Vagina (tissue), 2 donors: ENCODE measurements around the gene ARHGEF39. TPM values are rescaled to one million over a fixed set of nuclear protein-coding genes. Genes with fewer than 3 reads are reported as not detected.

Experiments
- DNase-seq, 2 donors: peaks; one replicate each; pipeline ENCODE4 v3.0.0-alpha.2; 2017; ENCODE audit errors: extremely low spot score in 2 of 2
- H3K27ac ChIP-seq: fragments of 200-600 bp; sonication (generic); one replicate; pipeline ENCODE4 v1.5.1; 2019
- H3K27me3 ChIP-seq: fragments of 200-600 bp; sonication (generic); one replicate; pipeline ENCODE4 v1.5.1; 2019
- H3K36me3 ChIP-seq, 2 donors: fragments of 200-600 bp; sonication (generic); one replicate each; pipeline ENCODE4 v1.5.1; 2017 to 2019
- H3K4me1 ChIP-seq: fragments of 200-600 bp; sonication (generic); one replicate; pipeline ENCODE4 v1.5.1; 2019
- H3K4me3 ChIP-seq, 2 donors: fragments of 200-600 bp; sonication (generic); 1 replicate in 1 of 2; 2 replicates in 1 of 2; pipeline ENCODE4 v1.5.1; 2016 to 2019
- H3K9me3 ChIP-seq: fragments of 200-600 bp; sonication (generic); one replicate; pipeline ENCODE4 v1.5.1; 2019
- CTCF ChIP-seq, 3 experiments: fragments of 450-650 bp in 2 of 3; fragments of 200-600 bp in 1 of 3; sonication (generic) in 1 of 3; IDR thresholded peaks; one replicate each; pipeline ENCODE4 v1.5.1; 2017 to 2019; ENCODE audit warnings: antibody characterized with exemption in 3 of 3, mild to moderate bottlenecking in 2 of 3, moderate library complexity in 2 of 3
- POLR2A ChIP-seq, 2 donors: fragments of 450-650 bp; IDR thresholded peaks; one replicate each; pipeline ENCODE4 v1.6.1; 2017; ENCODE audit warnings: antibody characterized with exemption in 2 of 2, mild to moderate bottlenecking in 2 of 2, moderate library complexity in 2 of 2
- POLR2AphosphoS5 ChIP-seq, 2 donors: sonication (generic); formaldehyde crosslinking; IDR thresholded peaks; one replicate each; pipeline ENCODE4 v1.9.0; 2017; ENCODE audit warnings: antibody characterized with exemption in 2 of 2, mild to moderate bottlenecking in 2 of 2, low read depth in 1 of 2; ENCODE audit not compliant: insufficient read depth in 1 of 2
- intact Hi-C: fragments of 100-400 bp; cut with DNase I; formaldehyde crosslinking; loops from one replicate; pipeline ENCODE4 v1.15.1; 2023
- total RNA-seq: library from RNA; depleted of rRNA; stranded (reverse); fragments of >200 nt; gene quantifications from one replicate; pipeline ENCODE4 v1.2.3, GENCODE V29; 2016

ARHGEF39 gene
- total RNA-seq, 1 donor from 2014 or later, result 1.2 TPM

- Histone ChIP-seq H3K27me3 (no peaks in the 10 kb centered on the region), H3K4me3 (no peak overlapping the region), H3K9me3 (no peaks in the 10 kb centered on the region), H3K36me3 (peaks cover 21 to 95% of the 10 kb centered on the region in 2 donors), H3K4me1 (no peaks in the 10 kb centered on the region), H3K27ac (no peak overlapping the region)
- intact Hi-C loops, result no loop called here
- TF ChIP-seq CTCF (IDR thresholded peaks at IDR 0.05) (no peak), POLR2A (IDR thresholded peaks at IDR 0.05) (no peak), POLR2AphosphoS5 (IDR thresholded peaks at IDR 0.05; ENCODE audit: insufficient read depth in 1 of 2, low read depth in 1 of 2) (no peak)
- no peak for DNase-seq
Observed at GRCh38 chr9:35705836-35706430, 40.9 kb upstream of the ARHGEF39 start.

GRCh38 chr9:35705372-35705771 lies 40.4 kb upstream of the ARHGEF39 start:
- Histone ChIP-seq H3K36me3 (peaks cover 16 to 95% of the 10 kb centered on the region in 2 donors), H3K4me3 (no peak overlapping the region), H3K9me3 (no peaks in the 10 kb centered on the region), H3K27ac (no peak overlapping the region), H3K27me3 (no peaks in the 10 kb centered on the region), H3K4me1 (no peaks in the 10 kb centered on the region)
- DNase-seq, result no peak
- intact Hi-C loops, result no loop called here
- TF ChIP-seq POLR2AphosphoS5 (IDR thresholded peaks at IDR 0.05; ENCODE audit: insufficient read depth in 1 of 2, low read depth in 1 of 2), result no peak
- TF ChIP-seq POLR2A (IDR thresholded peaks at IDR 0.05), result no peak
- TF ChIP-seq CTCF (IDR thresholded peaks at IDR 0.05), result no peak

GRCh38 chr9:35703906-35704672 lies 39.1 kb upstream of the ARHGEF39 start:
- H3K27me3 ChIP-seq, result no peaks in the 10 kb centered on the region
- H3K36me3 ChIP-seq, result peaks cover 16 to 100% of the 10 kb centered on the region in 2 donors
- intact Hi-C loops, result no loop called here
- H3K27ac ChIP-seq, result no peak overlapping the region
- no peaks in the 10 kb centered on the region for H3K9me3 ChIP-seq
- DNase-seq, result no peak
- no peak overlapping the region for H3K4me3 ChIP-seq
- TF ChIP-seq CTCF (IDR thresholded peaks at IDR 0.05) (no peak), POLR2A (IDR thresholded peaks at IDR 0.05) (no peak), POLR2AphosphoS5 (IDR thresholded peaks at IDR 0.05; ENCODE audit: insufficient read depth in 1 of 2, low read depth in 1 of 2) (peak in 1 of 2 donors; percentile 6)
- no peaks in the 10 kb centered on the region for H3K4me1 ChIP-seq

- no peak overlapping the region for H3K27ac ChIP-seq
- no peaks in the 10 kb centered on the region for H3K27me3 ChIP-seq
- no peaks in the 10 kb centered on the region for H3K4me1 ChIP-seq
- no peak overlapping the region for H3K4me3 ChIP-seq
- H3K36me3 ChIP-seq, result peaks cover 16 to 100% of the 10 kb centered on the region in 2 donors
- intact Hi-C loops, result no loop called here
- no peak for DNase-seq
- no peaks in the 10 kb centered on the region for H3K9me3 ChIP-seq
- TF ChIP-seq POLR2A (IDR thresholded peaks at IDR 0.05), result no peak
- no peak for TF ChIP-seq POLR2AphosphoS5 (IDR thresholded peaks at IDR 0.05; ENCODE audit: insufficient read depth in 1 of 2, low read depth in 1 of 2)
- no peak for TF ChIP-seq CTCF (IDR thresholded peaks at IDR 0.05)
Observed at GRCh38 chr9:35702696-35703095, 37.7 kb upstream of the ARHGEF39 start.

GRCh38 chr9:35700942-35701341 lies 35.9 kb upstream of the ARHGEF39 start:
- no peaks in the 10 kb centered on the region for H3K9me3 ChIP-seq
- no peaks in the 10 kb centered on the region for H3K4me1 ChIP-seq
- no peak overlapping the region for H3K27ac ChIP-seq
- no peak for DNase-seq
- no peak for TF ChIP-seq CTCF (IDR thresholded peaks at IDR 0.05)
- TF ChIP-seq POLR2A (IDR thresholded peaks at IDR 0.05), result no peak
- no peak for TF ChIP-seq POLR2AphosphoS5 (IDR thresholded peaks at IDR 0.05; ENCODE audit: insufficient read depth in 1 of 2, low read depth in 1 of 2)
- H3K36me3 ChIP-seq, result peaks cover 14 to 90% of the 10 kb centered on the region in 2 donors
- intact Hi-C loops, result no loop called here
- H3K4me3 ChIP-seq, result no peak overlapping the region
- no peaks in the 10 kb centered on the region for H3K27me3 ChIP-seq
